Fibroblast of pulmonary artery (primary cell): ENCODE data around the gene PLEKHM1.
"Not testable (repeated sequence)": the region's sequence is repeated elsewhere in the genome, so short reads cannot be mapped to it uniquely, and the experiment has no call there.

Experiments used
- DNase-seq: peaks from one replicate; pipeline ENCODE4 v3.0.0-alpha.2; 2010; ENCODE audit warnings: low read depth
- H3K4me3 ChIP-seq: replicated peaks from 2 replicates; pipeline ENCODE4 v1.5.1; 2011; ENCODE audit warnings: low read depth, mild to moderate bottlenecking, control low read depth, low read length, moderate library complexity
- TF ChIP-seq, protein P1 (sequence below): IDR thresholded peaks from 2 replicates; pipeline ENCODE4 v1.5.1; 2011; ENCODE audit warnings: mild to moderate bottlenecking, control low read depth, low read length, inconsistent platforms; ENCODE audit errors: missing control alignments

Gene PLEKHM1

GRCh38 chr17:45472249-45472648 is 18.3 kb downstream of the PLEKHM1 start:
- not testable (repeated sequence) for H3K4me3 ChIP-seq, DNase-seq

GRCh38 chr17:45469204-45469563 is 21.3 kb downstream of the PLEKHM1 start:
- not testable (repeated sequence) for DNase-seq, H3K4me3 ChIP-seq

GRCh38 chr17:45468293-45469203 is 22.0 kb downstream of the PLEKHM1 start:
- DNase-seq, H3K4me3 ChIP-seq: not testable (repeated sequence)

- H3K4me3 ChIP-seq, result not testable (repeated sequence)
- DNase-seq, result peak; percentile 28
These were observed 28.8 kb downstream of the PLEKHM1 start for GRCh38 chr17:45461524-45462327.

DNA sequence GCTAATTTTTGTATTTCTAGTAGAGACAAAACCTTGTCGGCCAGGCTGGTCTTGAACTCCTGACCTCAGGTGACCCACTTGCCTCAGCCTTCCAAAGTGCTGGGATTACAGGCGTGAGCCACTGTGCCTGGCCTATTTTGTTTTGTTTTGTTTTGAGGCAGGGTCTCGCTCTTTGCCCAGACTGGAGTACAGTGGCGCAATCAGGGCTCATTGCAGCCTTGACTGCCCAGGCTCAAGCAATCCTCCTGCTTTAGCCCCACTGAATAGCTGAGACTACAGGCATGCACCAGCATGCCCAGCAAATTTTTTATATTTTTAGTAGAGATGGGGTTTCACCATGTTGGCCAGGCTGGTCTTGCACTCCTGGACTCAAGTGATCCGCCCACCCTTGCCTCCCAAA is 30.1 kb downstream of the PLEKHM1 start:
- H3K4me3 ChIP-seq, DNase-seq: not testable (repeated sequence)

DNA sequence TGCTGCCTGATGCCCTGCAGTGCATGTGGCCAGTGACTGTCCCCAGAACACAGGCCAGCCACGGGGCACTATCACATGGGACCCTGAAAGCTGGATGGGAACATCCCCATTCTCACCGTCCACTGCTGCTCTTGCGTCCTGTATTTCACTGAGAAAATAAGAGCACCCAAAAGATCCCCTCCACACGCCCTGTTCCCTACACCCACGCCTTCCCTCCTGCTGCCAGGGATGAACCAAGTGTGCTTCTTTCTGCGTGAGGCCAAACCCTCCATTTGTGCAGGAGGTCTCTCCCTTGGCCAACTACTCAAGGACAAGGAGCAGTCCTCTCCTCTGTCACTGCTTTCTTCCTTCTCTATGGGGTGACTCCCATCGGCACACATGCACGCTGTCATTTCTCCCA is 36.2 kb downstream of the PLEKHM1 start:
- DNase-seq, H3K4me3 ChIP-seq: not testable (repeated sequence)

GRCh38 chr17:45453731-45454130 is 36.8 kb downstream of the PLEKHM1 start:
- not testable (repeated sequence) for DNase-seq, H3K4me3 ChIP-seq

DNA sequence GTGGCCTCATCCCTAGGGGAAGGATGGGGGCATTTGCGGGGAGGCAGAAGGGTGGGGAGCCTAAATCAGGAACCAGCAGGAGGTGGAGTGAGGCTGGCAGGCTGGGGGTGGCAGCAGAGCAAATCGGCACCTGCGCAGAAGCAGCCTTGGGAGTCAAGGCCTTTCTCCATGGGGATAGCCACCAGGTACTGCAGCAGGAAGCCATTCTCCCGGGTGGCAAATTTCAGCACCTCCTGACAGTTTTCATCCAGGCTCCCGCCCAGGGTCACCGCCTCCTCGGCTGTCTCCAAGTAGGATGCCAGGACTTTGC is 37.3 kb downstream of the PLEKHM1 start:
- H3K4me3 ChIP-seq, DNase-seq: not testable (repeated sequence)

DNA sequence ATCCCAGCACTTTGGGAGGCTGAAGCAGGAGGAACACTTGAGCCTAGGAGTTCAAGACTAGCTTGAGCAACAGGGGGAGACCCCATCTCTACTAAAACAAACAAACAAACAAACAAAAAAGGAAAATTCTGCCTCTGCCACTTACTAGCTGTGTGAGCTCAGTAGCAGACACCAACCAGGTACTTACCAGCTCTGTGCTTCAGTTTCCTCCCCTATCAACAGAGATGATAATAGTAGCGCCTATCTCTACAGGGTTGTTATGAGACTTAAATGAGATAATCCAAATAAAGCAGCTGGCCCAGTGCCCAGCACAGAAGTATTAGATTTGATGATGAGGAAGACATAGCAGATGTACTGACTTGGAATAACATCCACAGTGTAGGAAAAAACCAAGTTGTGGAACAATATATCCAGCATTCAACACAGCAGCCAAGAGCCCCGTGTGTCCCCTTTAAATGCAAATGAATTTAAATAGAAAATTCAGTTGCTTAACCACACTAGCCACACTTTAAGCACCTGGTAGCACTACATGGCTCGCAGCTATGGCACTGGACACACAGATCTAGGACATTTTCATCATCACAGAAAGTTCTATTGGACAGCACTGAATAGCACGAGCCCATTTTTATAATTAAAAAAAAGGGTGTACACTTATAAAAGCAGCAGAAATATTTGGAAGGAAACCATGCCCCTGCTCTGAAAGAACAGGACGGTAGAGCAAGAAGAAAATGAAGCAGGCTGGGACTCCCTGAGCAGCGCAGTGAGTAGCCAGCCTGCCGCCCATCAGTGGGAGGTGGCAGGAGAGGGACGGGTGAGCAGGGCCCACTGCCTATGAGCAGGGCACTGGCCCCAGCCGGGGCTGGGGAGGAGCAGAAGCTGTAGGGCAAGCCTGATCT is 37.9 kb downstream of the PLEKHM1 start:
- DNase-seq, result not testable (repeated sequence)

GRCh38 chr17:45451660-45452059 is 38.9 kb downstream of the PLEKHM1 start:
- not testable (repeated sequence) for H3K4me3 ChIP-seq, DNase-seq

More for the DNA sequence above, 37.9 kb downstream of the PLEKHM1 start:
- H3K4me3 ChIP-seq, result not testable (repeated sequence)

- DNase-seq, result no peak
- TF ChIP-seq, protein P1, sequence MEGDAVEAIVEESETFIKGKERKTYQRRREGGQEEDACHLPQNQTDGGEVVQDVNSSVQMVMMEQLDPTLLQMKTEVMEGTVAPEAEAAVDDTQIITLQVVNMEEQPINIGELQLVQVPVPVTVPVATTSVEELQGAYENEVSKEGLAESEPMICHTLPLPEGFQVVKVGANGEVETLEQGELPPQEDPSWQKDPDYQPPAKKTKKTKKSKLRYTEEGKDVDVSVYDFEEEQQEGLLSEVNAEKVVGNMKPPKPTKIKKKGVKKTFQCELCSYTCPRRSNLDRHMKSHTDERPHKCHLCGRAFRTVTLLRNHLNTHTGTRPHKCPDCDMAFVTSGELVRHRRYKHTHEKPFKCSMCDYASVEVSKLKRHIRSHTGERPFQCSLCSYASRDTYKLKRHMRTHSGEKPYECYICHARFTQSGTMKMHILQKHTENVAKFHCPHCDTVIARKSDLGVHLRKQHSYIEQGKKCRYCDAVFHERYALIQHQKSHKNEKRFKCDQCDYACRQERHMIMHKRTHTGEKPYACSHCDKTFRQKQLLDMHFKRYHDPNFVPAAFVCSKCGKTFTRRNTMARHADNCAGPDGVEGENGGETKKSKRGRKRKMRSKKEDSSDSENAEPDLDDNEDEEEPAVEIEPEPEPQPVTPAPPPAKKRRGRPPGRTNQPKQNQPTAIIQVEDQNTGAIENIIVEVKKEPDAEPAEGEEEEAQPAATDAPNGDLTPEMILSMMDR, result no peak
- H3K4me3 ChIP-seq, result no peak overlapping the region
These were observed 39.4 kb downstream of the PLEKHM1 start for GRCh38 chr17:45451131-45451530.

- not testable (repeated sequence) for DNase-seq, H3K4me3 ChIP-seq
These were observed 40.7 kb downstream of the PLEKHM1 start for GRCh38 chr17:45449708-45450329.

DNA sequence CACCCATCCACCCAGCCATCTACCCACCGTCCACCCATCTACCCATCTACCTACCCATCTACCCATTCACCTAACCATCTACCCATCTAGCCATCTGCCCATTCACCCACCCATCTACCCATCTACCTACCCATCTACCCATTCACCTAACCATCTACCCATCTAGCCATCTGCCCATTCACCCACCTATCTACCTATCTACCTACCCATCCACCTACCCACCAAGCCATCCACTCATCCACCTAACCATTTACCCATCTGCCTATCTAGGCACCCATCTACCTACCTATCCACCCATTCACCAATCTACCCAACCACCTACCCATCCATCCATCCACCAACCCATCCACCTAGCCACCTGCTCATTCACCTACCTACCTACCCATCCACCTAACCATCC is 41.3 kb downstream of the PLEKHM1 start:
- not testable (repeated sequence) for DNase-seq, H3K4me3 ChIP-seq

DNA sequence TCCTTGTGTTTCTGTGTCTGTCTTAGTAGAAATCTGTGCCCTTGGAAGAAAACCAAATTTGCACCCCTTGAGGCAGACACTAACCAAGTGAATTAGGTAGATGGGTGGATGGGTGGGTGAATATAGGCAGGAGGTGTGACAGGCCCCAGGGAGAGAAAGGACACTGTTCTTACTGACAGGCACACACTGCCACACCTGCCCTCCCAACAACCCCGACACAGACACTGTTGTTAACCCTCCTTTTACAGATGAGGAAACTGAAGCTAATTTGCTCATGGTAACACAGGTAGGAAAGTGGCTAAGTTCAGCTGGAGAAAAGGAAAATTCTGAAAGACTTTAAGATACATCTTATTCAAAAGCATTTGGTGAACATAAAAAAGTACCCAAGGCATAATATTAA is 42.0 kb downstream of the PLEKHM1 start:
- H3K4me3 ChIP-seq, DNase-seq: not testable (repeated sequence)

DNA sequence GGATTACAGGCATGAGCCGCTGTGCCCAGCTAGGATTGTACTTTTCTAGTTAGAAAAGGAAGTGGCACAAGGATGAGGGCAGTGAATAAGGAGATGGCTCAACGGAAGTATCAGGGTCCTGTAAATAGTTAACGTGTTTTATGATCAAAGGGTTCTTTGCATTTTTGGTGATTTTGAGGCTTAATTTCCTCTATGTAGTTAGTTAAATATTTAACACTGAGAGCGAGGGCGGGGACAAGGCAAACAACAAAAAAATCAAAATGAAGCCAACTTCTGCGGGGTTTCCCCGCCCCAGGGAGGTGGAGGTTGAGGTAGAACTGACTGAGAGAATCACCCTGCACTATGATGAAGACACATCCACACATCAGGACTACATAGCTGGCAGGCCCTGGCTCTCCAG is 42.5 kb downstream of the PLEKHM1 start:
- DNase-seq, H3K4me3 ChIP-seq: not testable (repeated sequence)

DNA sequence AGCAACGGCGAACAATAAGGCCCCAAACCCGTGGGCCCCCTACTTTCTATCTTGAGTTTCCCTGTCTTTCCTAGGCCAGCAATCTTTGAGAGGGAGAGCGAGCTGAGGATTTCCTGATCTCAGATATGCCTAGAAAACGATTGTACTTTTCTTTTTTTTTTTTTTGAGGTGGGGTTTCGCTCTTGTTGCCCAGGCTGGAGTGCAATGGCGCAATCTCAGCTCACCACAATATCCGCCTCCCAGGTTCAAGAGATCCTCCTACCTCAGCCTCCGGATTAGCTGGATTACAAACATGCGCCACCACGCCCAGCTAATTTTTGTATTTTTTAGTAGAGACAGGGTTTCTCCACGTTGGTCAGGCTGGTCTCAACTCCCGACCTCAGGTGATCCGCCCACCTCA is 42.9 kb downstream of the PLEKHM1 start:
- not testable (repeated sequence) for DNase-seq, H3K4me3 ChIP-seq
